PFSK-1 (cell line): ENCODE results near the gene COL13A1.

ENCODE experiments used
- POLR2AphosphoS5 ChIP-seq: IDR thresholded peaks from 2 replicates; pipeline ENCODE4 v1.6.1; 2012; ENCODE audit warnings: low read depth, mild to moderate bottlenecking, control low read depth, low read length, moderate library complexity
- SIN3A ChIP-seq: IDR thresholded peaks from 2 replicates; pipeline ENCODE4 v1.6.1; 2012; ENCODE audit warnings: mild to moderate bottlenecking, low read length, moderate library complexity, borderline replicate concordance; ENCODE audit not compliant: insufficient read depth

- TF ChIP-seq POLR2AphosphoS5 = no peak
- TF ChIP-seq SIN3A = 0 out of 2 replicates have a peak, but pooled peaks have one; percentile 20
Measured at GRCh38 chr10:69801434-69802315, at the start of gene COL13A1.
